Lower lobe of right lung (tissue), 2 donors: ENCODE measurements around the gene MICALL2. TPM values are rescaled to one million over a fixed set of nuclear protein-coding genes. Genes with fewer than 3 reads are reported as not detected.

Source experiments
- ATAC-seq, 2 donors: fragments of 200-7000 bp; cut with Tn5 transposase; one replicate each; pipeline ENCODE4 v1.9.1; 2020 to 2022; ENCODE audit warnings: mild to moderate bottlenecking in 2 of 2, moderate library complexity in 2 of 2
- DNase-seq: peaks from one replicate; pipeline ENCODE4 v3.0.0-alpha.2; 2020
- H3K27ac ChIP-seq: fragments of 200-600 bp; one replicate; pipeline ENCODE4 v1.8.0; 2022
- H3K27me3 ChIP-seq: fragments of 200-600 bp; one replicate; pipeline ENCODE4 v1.8.0; 2022; ENCODE audit warnings: low read depth
- H3K36me3 ChIP-seq: fragments of 200-600 bp; one replicate; pipeline ENCODE4 v1.8.0; 2022; ENCODE audit warnings: mild to moderate bottlenecking
- H3K4me1 ChIP-seq: fragments of 200-600 bp; one replicate; pipeline ENCODE4 v1.8.0; 2022
- H3K4me3 ChIP-seq: fragments of 200-600 bp; one replicate; pipeline ENCODE4 v1.8.0; 2022; ENCODE audit warnings: mild to moderate bottlenecking
- H3K9me3 ChIP-seq: fragments of 200-600 bp; one replicate; pipeline ENCODE4 v1.8.0; 2022
- intact Hi-C: fragments of 100-400 bp; cut with DNase I; formaldehyde crosslinking; loops from one replicate; pipeline ENCODE4 v1.11.0; 2022
- total RNA-seq: library from RNA; stranded (reverse); fragmentation: NEBNext Ultra II Directional; extraction: Animal tissue kit (Norgen Biotek cat#: 25700); gene quantifications from one replicate; pipeline ENCODE4 v1.2.1, GENCODE V29; 2021
- TF ChIP-seq, protein P1 (sequence below): fragments of 200-600 bp; IDR thresholded peaks from one replicate; pipeline ENCODE4 v1.8.0; 2022; ENCODE audit warnings: antibody characterized with exemption, mild to moderate bottlenecking
- donor health status: DM: no; HTN: yes; CAD: no; lungs with severe emphysema.

MICALL2 gene
- total RNA-seq, 1 donor from 2014 or later: 28.9 TPM

DNA sequence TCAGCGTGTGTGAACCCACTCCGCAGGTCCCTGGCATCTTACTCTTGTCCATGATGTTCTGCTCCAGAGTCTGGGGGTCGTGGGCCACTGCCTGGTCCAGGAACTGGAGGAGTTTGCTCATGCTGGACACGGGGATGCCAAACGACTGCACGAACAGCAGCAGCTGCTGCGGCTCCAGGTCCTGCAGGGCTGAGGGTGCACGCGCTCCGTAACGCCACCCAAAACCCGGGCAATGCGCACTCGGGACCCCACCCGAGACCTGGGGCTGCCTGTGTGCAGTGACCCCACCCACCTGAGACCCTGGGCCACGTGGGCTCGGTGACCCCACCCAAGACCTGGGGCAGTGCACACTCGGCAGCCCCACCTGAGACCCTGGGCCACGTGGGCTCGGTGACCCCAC is 22.0 kb upstream of the MICALL2 start:
- TF ChIP-seq, protein P1, sequence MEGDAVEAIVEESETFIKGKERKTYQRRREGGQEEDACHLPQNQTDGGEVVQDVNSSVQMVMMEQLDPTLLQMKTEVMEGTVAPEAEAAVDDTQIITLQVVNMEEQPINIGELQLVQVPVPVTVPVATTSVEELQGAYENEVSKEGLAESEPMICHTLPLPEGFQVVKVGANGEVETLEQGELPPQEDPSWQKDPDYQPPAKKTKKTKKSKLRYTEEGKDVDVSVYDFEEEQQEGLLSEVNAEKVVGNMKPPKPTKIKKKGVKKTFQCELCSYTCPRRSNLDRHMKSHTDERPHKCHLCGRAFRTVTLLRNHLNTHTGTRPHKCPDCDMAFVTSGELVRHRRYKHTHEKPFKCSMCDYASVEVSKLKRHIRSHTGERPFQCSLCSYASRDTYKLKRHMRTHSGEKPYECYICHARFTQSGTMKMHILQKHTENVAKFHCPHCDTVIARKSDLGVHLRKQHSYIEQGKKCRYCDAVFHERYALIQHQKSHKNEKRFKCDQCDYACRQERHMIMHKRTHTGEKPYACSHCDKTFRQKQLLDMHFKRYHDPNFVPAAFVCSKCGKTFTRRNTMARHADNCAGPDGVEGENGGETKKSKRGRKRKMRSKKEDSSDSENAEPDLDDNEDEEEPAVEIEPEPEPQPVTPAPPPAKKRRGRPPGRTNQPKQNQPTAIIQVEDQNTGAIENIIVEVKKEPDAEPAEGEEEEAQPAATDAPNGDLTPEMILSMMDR: no peak
- Histone ChIP-seq H3K4me3 (no peak overlapping the region), H3K27ac (no peak overlapping the region), H3K9me3 (no peaks in the 10 kb centered on the region), H3K27me3 (no peaks in the 10 kb centered on the region), H3K36me3 (peaks cover 99% of the 10 kb centered on the region), H3K4me1 (no peaks in the 10 kb centered on the region)
- intact Hi-C loops: no loop called here
- ATAC-seq: no peak
- DNase-seq: no peak

DNA sequence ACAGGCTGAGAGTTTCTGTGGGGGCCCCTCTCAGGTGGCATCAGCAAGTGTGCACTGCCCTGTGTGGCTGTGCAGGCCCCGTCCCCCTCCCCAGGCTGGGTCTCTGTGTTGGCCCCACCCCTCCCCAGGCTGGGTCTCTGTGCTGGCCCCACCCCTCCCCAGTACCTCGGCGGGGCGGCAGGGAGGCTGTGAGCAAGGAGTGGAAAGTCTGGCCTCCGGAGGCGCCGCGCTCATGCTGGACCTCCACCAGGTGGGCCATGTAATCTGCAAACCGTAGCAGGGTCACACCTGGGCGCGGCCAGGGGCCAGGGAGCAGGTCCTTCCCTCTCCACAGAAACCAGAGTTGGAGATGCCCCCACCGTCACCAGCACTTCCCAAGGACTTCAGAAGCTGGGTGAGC is 21.4 kb upstream of the MICALL2 start:
- H3K27ac ChIP-seq: no peak overlapping the region
- no peak overlapping the region for H3K4me3 ChIP-seq
- TF ChIP-seq, protein P1: no peak
- no peak for DNase-seq
- intact Hi-C loops: no loop called here
- ATAC-seq: no peak
- no peaks in the 10 kb centered on the region for H3K9me3 ChIP-seq
- peaks cover 99% of the 10 kb centered on the region for H3K36me3 ChIP-seq
- no peaks in the 10 kb centered on the region for H3K4me1 ChIP-seq
- H3K27me3 ChIP-seq: no peaks in the 10 kb centered on the region

DNA sequence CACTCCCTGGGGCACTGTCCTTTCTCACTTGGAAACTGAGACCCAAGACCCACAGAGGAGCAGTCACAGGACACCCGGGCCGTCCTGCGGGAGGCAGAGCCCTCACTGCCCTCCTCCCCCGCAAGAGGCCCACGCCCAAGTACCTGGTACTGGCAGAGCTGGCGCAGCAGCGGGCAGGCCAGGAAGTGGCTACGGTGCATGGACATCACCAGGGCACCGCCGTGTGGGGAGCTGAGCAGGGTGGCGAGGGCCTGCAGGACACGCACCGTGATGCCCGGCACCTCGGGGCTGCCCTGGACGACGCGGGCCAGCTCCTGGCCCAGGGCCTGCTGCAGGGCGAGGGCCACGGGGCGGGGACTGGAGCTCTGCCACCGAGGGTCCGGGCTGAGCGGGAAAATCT is 20.0 kb upstream of the MICALL2 start:
- DNase-seq: no peak
- ATAC-seq: no peak
- TF ChIP-seq, protein P1: no peak
- H3K9me3 ChIP-seq: no peaks in the 10 kb centered on the region
- H3K4me3 ChIP-seq: no peak overlapping the region
- H3K4me1 ChIP-seq: peaks cover 4% of the 10 kb centered on the region
- no peak overlapping the region for H3K27ac ChIP-seq
- peaks cover 99% of the 10 kb centered on the region for H3K36me3 ChIP-seq
- intact Hi-C loops: no loop called here
- H3K27me3 ChIP-seq: no peaks in the 10 kb centered on the region

DNA sequence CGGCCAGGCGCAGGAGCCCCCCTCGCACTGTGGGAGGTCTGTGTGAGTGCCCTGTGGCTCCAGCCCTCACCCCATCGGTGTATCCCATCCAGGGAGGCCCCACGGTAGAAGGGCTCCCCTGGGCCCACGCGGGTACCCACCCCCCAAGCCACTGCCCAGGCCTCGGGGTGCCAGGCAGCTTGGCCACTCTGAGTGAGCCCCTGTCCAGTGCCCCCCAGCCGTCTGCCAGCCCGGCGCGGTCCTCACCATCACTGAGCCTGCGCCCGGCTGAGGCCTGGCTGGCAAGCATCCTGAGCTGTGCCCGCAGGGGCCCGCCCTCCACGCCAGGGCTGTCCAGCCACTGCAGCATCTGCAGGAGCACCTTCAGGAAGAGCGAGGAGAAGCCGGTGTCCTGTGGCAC is 19.2 kb upstream of the MICALL2 start:
- TF ChIP-seq, protein P1: no peak
- H3K4me1 ChIP-seq: peaks cover 10% of the 10 kb centered on the region
- ATAC-seq (no peak), DNase-seq (no peak)
- no peaks in the 10 kb centered on the region for H3K9me3 ChIP-seq
- H3K27me3 ChIP-seq: no peaks in the 10 kb centered on the region
- intact Hi-C loops: no loop called here
- H3K27ac ChIP-seq: no peak overlapping the region
- H3K4me3 ChIP-seq: no peak overlapping the region
- H3K36me3 ChIP-seq: peaks cover 99% of the 10 kb centered on the region

DNA sequence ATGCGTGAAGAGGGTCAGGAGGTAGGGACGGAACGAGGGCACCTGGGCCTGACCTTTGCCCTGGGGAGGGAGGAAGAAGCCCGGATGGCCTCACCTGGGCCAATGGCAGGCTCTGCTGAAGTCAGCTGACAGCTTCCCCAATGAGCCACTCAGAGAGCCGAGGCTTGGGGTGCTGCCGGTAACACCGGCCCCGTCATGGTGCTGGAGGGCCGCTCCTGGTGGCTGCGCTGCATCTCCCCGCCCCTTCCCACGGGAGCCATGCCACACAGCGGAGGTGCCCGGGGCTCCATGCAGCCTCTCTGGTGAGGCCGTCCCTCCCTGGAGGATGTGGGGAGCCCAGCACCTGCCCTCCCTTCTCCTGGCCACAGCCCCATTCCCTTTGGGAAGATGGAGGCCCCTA is 17.6 kb upstream of the MICALL2 start:
- no peak for ATAC-seq
- DNase-seq: no peak
- Histone ChIP-seq H3K36me3 (peaks cover 99% of the 10 kb centered on the region), H3K4me1 (peaks cover 10% of the 10 kb centered on the region), H3K27me3 (no peaks in the 10 kb centered on the region), H3K4me3 (no peak overlapping the region), H3K27ac (no peak overlapping the region), H3K9me3 (no peaks in the 10 kb centered on the region)
- TF ChIP-seq, protein P1: no peak
- intact Hi-C loops: no loop called here

DNA sequence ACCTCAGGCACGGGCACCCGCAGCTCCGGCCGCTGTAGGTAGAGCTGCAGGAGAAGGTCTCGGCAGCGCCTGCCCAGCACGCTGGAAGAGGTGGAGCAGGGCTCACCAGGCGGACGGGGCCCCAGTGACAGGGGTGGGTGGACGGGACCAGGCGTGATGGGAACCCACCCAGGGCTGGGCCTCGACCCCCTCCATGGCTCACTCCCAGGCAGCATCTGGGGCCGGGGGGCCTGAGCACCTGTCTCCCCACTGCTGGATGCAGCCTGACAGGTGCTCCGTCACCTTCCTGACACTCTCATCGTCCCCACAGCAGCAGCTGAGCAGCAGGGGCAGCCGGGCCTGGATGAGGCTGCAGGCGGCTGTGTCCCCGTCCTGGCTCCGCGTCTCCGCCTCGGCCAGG is 16.7 kb upstream of the MICALL2 start:
- peaks cover 10% of the 10 kb centered on the region for H3K4me1 ChIP-seq
- no peak overlapping the region for H3K27ac ChIP-seq
- ATAC-seq (no peak), DNase-seq (no peak)
- intact Hi-C loops: no loop called here
- H3K9me3 ChIP-seq: no peaks in the 10 kb centered on the region
- TF ChIP-seq, protein P1: no peak
- H3K27me3 ChIP-seq: no peaks in the 10 kb centered on the region
- H3K36me3 ChIP-seq: peaks cover 100% of the 10 kb centered on the region
- H3K4me3 ChIP-seq: no peak overlapping the region
